OCI-LY7 (cell line): ENCODE measurements around the gene SLC38A5. TPM values are rescaled to one million over a fixed set of nuclear protein-coding genes. Genes with fewer than 3 reads are reported as not detected.

Experiments used
- BruUV-seq: library from RNA; stranded (reverse); fragments of 400-500 nt; replicated peaks from 2 replicates; lab custom pipeline; 2021; lab: Mats Ljungman, UMichigan
- CTCF ChIA-PET: fragments of 300-600 bp; sonication (Branson Sonifier 250); formaldehyde crosslinking; loops from one replicate; lab custom pipeline; 2022; ENCODE audit warnings: antibody characterized with exemption; ENCODE audit not compliant: unreplicated experiment; lab: Charles Lee
- POLR2A ChIA-PET: fragments of 300-600 bp; sonication (Branson Sonifier 250); formaldehyde crosslinking; loops from one replicate; lab custom pipeline; 2022; ENCODE audit warnings: antibody characterized with exemption; lab: Charles Lee
- DNase-seq: peaks from one replicate; pipeline ENCODE4 v3.0.0-alpha.2; 2015; ENCODE audit warnings: low spot score
- H2AFZ ChIP-seq: fragments of 200-600 bp; sonication (generic), shearing (Covaris generic); 2 replicates; pipeline ENCODE4 v1.6.1; 2014; ENCODE audit warnings: mild to moderate bottlenecking, antibody characterized with exemption, low read length, moderate library complexity
- H3K27ac ChIP-seq: fragments of 200-600 bp; sonication (generic); 2 replicates; pipeline ENCODE4 v1.5.1; 2014; ENCODE audit warnings: mixed run types, low read depth, mild to moderate bottlenecking, moderate library complexity, low read length, inconsistent platforms; ENCODE audit not compliant: poor library complexity, severe bottlenecking
- H3K36me3 ChIP-seq: fragments of 200-600 bp; sonication (generic); 2 replicates; pipeline ENCODE4 v1.6.1; 2014; ENCODE audit warnings: mild to moderate bottlenecking, antibody characterized with exemption, low read length, moderate library complexity, mixed read lengths; ENCODE audit not compliant: insufficient read depth
- H3K4me1 ChIP-seq: fragments of 200-600 bp; sonication (generic); 2 replicates; pipeline ENCODE4 v1.5.1; 2014; ENCODE audit warnings: mild to moderate bottlenecking, low read length; ENCODE audit not compliant: insufficient read depth, poor library complexity, severe bottlenecking
- H3K4me2 ChIP-seq: fragments of 200-600 bp; sonication (generic); 2 replicates; pipeline ENCODE4 v1.6.1; 2014; ENCODE audit warnings: mild to moderate bottlenecking, low read length
- H3K4me3 ChIP-seq: fragments of 200-600 bp; sonication (generic); 2 replicates; pipeline ENCODE4 v1.5.1; 2014; ENCODE audit warnings: mild to moderate bottlenecking, low read depth, low read length; ENCODE audit not compliant: poor library complexity, severe bottlenecking
- H3K79me2 ChIP-seq: fragments of 200-600 bp; sonication (generic); 2 replicates; pipeline ENCODE4 v1.6.1; 2016; ENCODE audit warnings: low read depth, mild to moderate bottlenecking, low read length, moderate library complexity, mixed read lengths; ENCODE audit not compliant: insufficient read depth
- H3K9me2 ChIP-seq: fragments of 200-600 bp; sonication (generic); 2 replicates; pipeline ENCODE4 v1.6.1; 2016; ENCODE audit warnings: mild to moderate bottlenecking, low read length, mixed read lengths; ENCODE audit not compliant: insufficient read depth
- H3K9me3 ChIP-seq: fragments of 200-600 bp; sonication (generic); 2 replicates; pipeline ENCODE4 v1.6.1; 2014; ENCODE audit warnings: mild to moderate bottlenecking, mixed run types, low read length, mixed read lengths
- H4K20me1 ChIP-seq: fragments of 200-600 bp; sonication (generic); 2 replicates; pipeline ENCODE4 v1.6.1; 2014; ENCODE audit warnings: mild to moderate bottlenecking, antibody characterized with exemption, low read length, moderate library complexity, mixed read lengths; ENCODE audit not compliant: insufficient read depth
- EZH2phosphoT487 ChIP-seq: fragments of 200-600 bp; sonication (generic); IDR thresholded peaks from 2 replicates; pipeline ENCODE4 v1.6.1; 2018; ENCODE audit warnings: low read depth, borderline replicate concordance, mild to moderate bottlenecking, mixed run types, antibody characterized with exemption, low read length, moderate library complexity, mixed read lengths
- intact Hi-C: fragments of 100-400 bp; cut with micrococcal nuclease; formaldehyde crosslinking; loops from one replicate; pipeline ENCODE4 v1.10.0; 2022; ENCODE audit not compliant: unreplicated experiment
- total RNA-seq, 2 experiments: library from RNA; depleted of rRNA in 1 of 2; stranded (reverse); fragments of >200 nt in 1 of 2; shearing (Covaris generic) in 1 of 2; gene quantifications; 2 replicates each; pipeline ENCODE4 v1.2.3, GENCODE V29; 2014 to 2022
- TF ChIP-seq, protein P1 (sequence below): fragments of 200-600 bp; sonication (generic); conservative IDR thresholded peaks from 2 replicates; pipeline ENCODE4 v1.5.1; 2014; ENCODE audit warnings: mild to moderate bottlenecking, antibody characterized with exemption, low read length, moderate library complexity, mixed read lengths

Gene SLC38A5
- total RNA-seq, 2 experiments from 2014 or later = 38.6 to 45.6 TPM

DNA sequence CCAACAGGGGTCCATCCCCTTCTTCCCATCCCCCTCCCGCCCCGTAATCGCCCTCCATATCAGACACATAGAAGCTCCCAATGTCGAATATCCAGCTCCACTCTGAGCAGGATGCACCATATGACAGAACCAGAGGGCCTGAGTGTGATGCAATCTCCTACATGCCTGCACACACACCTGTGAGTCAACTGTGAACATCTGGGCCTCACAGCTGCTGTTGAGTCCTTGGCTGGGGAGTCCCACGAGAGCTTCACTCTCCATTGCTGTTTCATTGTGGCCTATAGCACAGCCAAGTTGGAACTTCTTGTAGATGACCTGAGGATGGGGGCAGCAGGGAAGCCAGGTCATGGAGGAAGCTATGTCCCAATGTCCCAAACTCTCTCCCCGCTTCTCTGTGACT lies 8.2 kb downstream of the SLC38A5 start:
- H3K4me3 ChIP-seq = no peak overlapping the region
- no peak overlapping the region for H2AFZ ChIP-seq
- CTCF ChIA-PET = no interaction called here
- H3K9me2 ChIP-seq = no peaks in the 10 kb centered on the region
- no peak overlapping the region for H3K4me2 ChIP-seq
- no peak overlapping the region for H3K27ac ChIP-seq
- no peaks in the 10 kb centered on the region for H3K4me1 ChIP-seq
- no peaks in the 10 kb centered on the region for H4K20me1 ChIP-seq
- POLR2A ChIA-PET = no interaction called here
- TF ChIP-seq, protein P1, sequence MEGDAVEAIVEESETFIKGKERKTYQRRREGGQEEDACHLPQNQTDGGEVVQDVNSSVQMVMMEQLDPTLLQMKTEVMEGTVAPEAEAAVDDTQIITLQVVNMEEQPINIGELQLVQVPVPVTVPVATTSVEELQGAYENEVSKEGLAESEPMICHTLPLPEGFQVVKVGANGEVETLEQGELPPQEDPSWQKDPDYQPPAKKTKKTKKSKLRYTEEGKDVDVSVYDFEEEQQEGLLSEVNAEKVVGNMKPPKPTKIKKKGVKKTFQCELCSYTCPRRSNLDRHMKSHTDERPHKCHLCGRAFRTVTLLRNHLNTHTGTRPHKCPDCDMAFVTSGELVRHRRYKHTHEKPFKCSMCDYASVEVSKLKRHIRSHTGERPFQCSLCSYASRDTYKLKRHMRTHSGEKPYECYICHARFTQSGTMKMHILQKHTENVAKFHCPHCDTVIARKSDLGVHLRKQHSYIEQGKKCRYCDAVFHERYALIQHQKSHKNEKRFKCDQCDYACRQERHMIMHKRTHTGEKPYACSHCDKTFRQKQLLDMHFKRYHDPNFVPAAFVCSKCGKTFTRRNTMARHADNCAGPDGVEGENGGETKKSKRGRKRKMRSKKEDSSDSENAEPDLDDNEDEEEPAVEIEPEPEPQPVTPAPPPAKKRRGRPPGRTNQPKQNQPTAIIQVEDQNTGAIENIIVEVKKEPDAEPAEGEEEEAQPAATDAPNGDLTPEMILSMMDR = no peak
- no peak for TF ChIP-seq EZH2phosphoT487
- DNase-seq = no peak
- H3K36me3 ChIP-seq = peaks cover 68% of the 10 kb centered on the region
- H3K79me2 ChIP-seq = no peaks in the 10 kb centered on the region
- H3K9me3 ChIP-seq = no peaks in the 10 kb centered on the region
- no TSS peak for BruUV-seq
- intact Hi-C loops = no loop called here

DNA sequence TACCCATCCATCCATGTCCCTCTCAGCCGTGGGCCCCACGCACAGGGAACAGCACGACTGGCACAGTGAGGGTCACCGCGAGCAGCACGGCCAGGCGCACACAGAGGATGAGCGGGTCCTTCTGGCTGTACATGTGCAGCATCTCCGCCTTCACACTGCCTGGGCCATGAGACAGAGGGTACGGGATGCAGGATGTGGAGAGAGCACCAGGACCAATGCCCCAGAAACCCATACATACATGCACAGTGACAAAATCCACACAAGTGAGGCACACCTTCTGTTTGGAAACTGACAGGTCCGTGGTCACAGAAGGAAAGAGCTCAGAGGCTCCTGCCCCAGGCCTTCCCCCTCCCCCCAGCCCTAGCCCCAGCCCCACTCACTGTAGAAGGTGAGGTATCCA lies 9.5 kb downstream of the SLC38A5 start:
- H3K4me2 ChIP-seq = no peak overlapping the region
- peaks cover 56% of the 10 kb centered on the region for H3K36me3 ChIP-seq
- no peaks in the 10 kb centered on the region for H3K4me1 ChIP-seq
- no peak overlapping the region for H2AFZ ChIP-seq
- DNase-seq = no peak
- H3K27ac ChIP-seq = no peak overlapping the region
- no peaks in the 10 kb centered on the region for H3K9me2 ChIP-seq
- ChIA-PET CTCF (no interaction called here), POLR2A (no interaction called here)
- H3K4me3 ChIP-seq = no peak overlapping the region
- intact Hi-C loops = no loop called here
- H3K79me2 ChIP-seq = no peaks in the 10 kb centered on the region
- TF ChIP-seq, protein P1 = no peak
- no peak for TF ChIP-seq EZH2phosphoT487
- no peaks in the 10 kb centered on the region for H4K20me1 ChIP-seq
- no peaks in the 10 kb centered on the region for H3K9me3 ChIP-seq
- no TSS peak for BruUV-seq

DNA sequence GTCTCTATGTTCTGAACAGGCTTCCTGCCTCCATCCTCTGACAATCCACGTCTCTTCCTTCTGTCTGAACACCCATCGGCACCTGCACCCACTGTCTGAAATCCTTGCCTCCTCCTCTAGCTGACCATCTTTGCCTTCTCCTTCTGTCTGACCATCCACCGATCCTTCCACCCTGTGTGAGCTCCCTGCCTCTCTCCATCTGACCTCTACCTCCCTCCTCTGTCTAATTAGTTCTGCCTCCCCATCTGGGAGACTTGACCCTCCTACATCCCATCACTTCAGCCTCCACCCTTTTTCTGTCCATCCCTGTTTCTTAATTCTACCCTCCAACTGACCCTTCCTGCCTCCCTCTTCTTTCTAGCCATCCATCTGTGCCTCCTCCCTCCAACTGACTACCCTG lies 10.0 kb downstream of the SLC38A5 start:
- POLR2A ChIA-PET = no interaction called here
- H3K4me1 ChIP-seq = no peaks in the 10 kb centered on the region

More for the DNA sequence above, 10.0 kb downstream of the SLC38A5 start:
- H3K9me3 ChIP-seq = no peaks in the 10 kb centered on the region
- no peak overlapping the region for H3K27ac ChIP-seq
- no peaks in the 10 kb centered on the region for H3K9me2 ChIP-seq
- DNase-seq = no peak
- H2AFZ ChIP-seq = no peak overlapping the region
- no peak for TF ChIP-seq EZH2phosphoT487
- TF ChIP-seq, protein P1 = no peak
- H3K4me3 ChIP-seq = no peak overlapping the region
- H3K36me3 ChIP-seq = peaks cover 50% of the 10 kb centered on the region
- H3K4me2 ChIP-seq = no peak overlapping the region
- H4K20me1 ChIP-seq = no peaks in the 10 kb centered on the region
- intact Hi-C loops = no loop called here
- H3K79me2 ChIP-seq = no peaks in the 10 kb centered on the region
- BruUV-seq = no TSS peak
- CTCF ChIA-PET = no interaction called here
